GM12864 (cell line): ENCODE data around the gene SPATA6.
"Not testable (repeated sequence)": the region's sequence is repeated elsewhere in the genome, so short reads cannot be mapped to it uniquely, and the experiment has no call there.

Source experiments
- DNase-seq: peaks from one replicate; pipeline ENCODE4 v3.0.0-alpha.2; 2011; ENCODE audit warnings: low read depth
- H3K4me3 ChIP-seq: 2 replicates; pipeline ENCODE4 v1.5.1; 2011; ENCODE audit warnings: mild to moderate bottlenecking, low read depth, low read length, control low read depth
- CTCF ChIP-seq: IDR thresholded peaks from 2 replicates; pipeline ENCODE4 v1.5.1; 2011; ENCODE audit warnings: low read depth, mild to moderate bottlenecking, moderate library complexity, low read length, control low read depth, inconsistent platforms; ENCODE audit errors: missing control alignments

The SPATA6 gene

GRCh38 chr1:48471691-48472576, at the start of gene SPATA6:
TSS of gene SPATA6 (minus strand) at chr1:48472204. CDS start at chr1:48472008, 196 bp downstream.
- TF ChIP-seq CTCF: no peak
- peak within 1 kb of the TSS; percentile 57 for H3K4me3 ChIP-seq
- peak; percentile 52 for DNase-seq

- not testable (repeated sequence) for H3K4me3 ChIP-seq, DNase-seq
Measured at GRCh38 chr1:48519896-48520295, 47.9 kb upstream of the SPATA6 start.

DNA sequence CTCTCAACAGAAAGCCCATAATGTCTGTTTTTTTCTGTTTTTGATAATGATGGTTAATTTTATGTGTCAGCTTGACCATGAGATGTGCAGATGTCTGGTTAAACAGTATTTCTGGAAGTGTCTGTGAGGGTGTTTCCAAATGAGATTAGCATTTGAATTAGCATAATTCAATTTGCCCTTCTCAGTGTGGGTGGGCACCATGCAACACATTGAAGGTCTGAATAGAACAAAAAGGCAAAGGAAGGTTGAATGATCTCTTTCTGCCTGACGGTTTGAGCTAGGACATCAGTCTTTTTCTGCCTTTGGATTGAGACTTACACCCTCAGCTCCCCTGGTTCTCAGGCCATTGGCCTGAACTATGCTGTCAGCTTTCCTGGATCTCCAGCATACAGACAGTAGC, 34.9 kb upstream of the SPATA6 start:
- no peak for TF ChIP-seq CTCF
- H3K4me3 ChIP-seq: no peak overlapping the region
- DNase-seq: no peak

DNA sequence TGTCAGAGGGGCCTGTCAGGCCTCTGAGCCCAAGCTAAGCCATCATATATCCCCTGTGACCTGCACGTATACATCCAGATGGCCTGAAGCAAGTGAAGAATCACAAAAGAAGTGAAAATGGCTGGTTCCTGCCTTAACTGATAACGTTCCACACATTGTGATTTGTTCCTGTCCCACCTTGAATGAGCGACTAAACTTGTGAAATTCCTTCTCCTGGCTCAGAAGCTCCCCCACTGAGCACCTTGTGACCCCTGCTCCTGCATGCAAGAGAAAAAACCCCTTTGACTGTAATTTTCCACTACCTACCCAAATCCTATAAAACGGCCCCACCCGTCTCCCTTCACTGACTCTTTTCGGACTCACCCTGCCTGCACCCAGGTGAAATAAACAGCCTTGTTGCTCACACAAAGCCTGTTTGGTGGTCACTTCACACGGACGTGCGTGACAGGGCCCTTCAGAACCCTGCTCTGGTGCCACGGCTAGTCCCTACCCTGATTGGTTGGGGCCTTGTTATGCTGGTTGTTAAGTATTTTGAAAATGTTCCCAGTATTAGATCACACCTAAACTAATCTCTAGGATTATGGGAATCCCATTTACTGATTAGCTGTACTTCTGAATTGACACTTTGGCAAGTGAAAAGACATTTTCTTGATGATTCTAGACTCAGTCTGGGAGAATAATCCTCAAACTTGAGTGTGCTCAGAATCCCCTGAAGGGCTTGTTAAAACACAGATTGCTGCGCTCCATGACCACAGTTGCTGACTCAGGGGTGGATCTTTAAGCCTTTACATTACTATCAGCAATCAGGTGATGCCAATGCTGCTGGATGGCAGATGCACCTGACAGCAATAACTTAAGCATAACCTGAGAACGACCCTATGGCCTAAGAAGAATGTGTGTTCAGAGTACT, 28.8 kb upstream of the SPATA6 start:
- no peak overlapping the region for H3K4me3 ChIP-seq
- no peak for TF ChIP-seq CTCF
- DNase-seq: no peak

GRCh38 chr1:48499211-48499735, 27.3 kb upstream of the SPATA6 start:
- no peak overlapping the region for H3K4me3 ChIP-seq
- TF ChIP-seq CTCF: no peak
- DNase-seq: no peak

DNA sequence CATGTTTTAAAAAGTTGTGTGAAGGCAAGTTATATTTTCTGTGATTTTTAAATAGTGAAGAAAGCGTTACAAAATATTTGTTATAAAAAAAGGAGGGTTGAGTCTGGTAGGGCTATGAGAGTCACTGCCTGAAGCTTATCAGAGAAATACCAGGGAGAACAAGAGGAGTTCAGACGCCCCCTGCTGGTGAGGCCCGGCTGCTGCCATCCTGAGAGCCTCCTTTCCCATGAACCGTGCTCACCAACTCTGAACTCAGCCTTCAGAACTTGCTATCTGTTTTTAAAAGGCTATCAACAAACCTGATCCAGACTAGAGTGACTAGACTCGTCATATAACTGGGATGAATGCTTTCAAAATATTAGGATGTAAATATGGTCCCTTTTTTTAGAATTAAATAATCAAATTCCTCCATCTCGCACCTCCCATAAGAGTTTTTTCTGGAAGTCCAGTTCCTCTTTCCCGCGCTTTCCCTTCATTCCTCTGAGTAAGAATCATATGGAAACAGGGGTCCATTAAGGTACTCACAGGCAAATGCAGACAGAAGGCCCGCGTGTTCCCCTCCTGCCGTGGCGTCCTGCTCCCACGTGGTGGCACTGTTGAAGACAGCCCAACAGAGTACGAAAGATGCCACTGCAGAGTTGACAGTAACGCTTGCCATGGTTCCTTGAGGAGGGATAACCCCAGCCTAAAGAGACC, 26.2 kb upstream of the SPATA6 start:
- DNase-seq: no peak
- H3K4me3 ChIP-seq: no peak overlapping the region
- TF ChIP-seq CTCF: peak; percentile 97
